Stimulated activated CD8-positive, alpha-beta memory T cell treated with anti-CD3 and anti-CD28 coated beads, Interleukin-15, amount 100 ng/mL, for 48 hours (primary cell): ENCODE measurements around the gene NDUFAF7.
"Not testable (repeated sequence)": the region's sequence is repeated elsewhere in the genome, so short reads cannot be mapped to it uniquely, and the experiment has no call there.

Experiments used
- DNase-seq, 2 donors: peaks; one replicate each; pipeline ENCODE4 v3.0.0-alpha.2; 2020; ENCODE audit warnings: low read depth in 2 of 2

NDUFAF7 gene

GRCh38 chr2:37231241-37232130, at the start of gene NDUFAF7, which contains the start of gene CEBPZ:
Gene NDUFAF7 (plus strand): TSS chr2:37231658. CDS start chr2:37231706, 48 bp downstream.
Gene CEBPZ (minus strand): TSS chr2:37231596. CDS start chr2:37231567, 29 bp downstream.
- peak; percentile 87 to 89 for DNase-seq

GRCh38 chr2:37181726-37182684, 49.5 kb upstream of the NDUFAF7 start:
- DNase-seq, result no peak

- no peak for DNase-seq
Measured at GRCh38 chr2:37188570-37188969, 42.9 kb upstream of the NDUFAF7 start, which contains the start of gene SULT6B1. Gene SULT6B1 (minus strand): TSS chr2:37188670. CDS start chr2:37188640, 30 bp downstream.

- DNase-seq, result no peak
Measured at GRCh38 chr2:37189452-37190153, 41.9 kb upstream of the NDUFAF7 start.

- DNase-seq, result no peak
Measured at GRCh38 chr2:37190290-37190689, 41.2 kb upstream of the NDUFAF7 start.

- no peak for DNase-seq
Measured at GRCh38 chr2:37191253-37191652, 40.2 kb upstream of the NDUFAF7 start.

GRCh38 chr2:37191747-37192146, 39.7 kb upstream of the NDUFAF7 start:
- DNase-seq, result no peak

- no peak for DNase-seq
Measured at GRCh38 chr2:37192551-37192950, 38.9 kb upstream of the NDUFAF7 start.

- not testable (repeated sequence) for DNase-seq
Measured at GRCh38 chr2:37195862-37196319, 35.6 kb upstream of the NDUFAF7 start.

- peak; percentile 76 to 77 for DNase-seq
Measured at GRCh38 chr2:37196320-37197195, 34.9 kb upstream of the NDUFAF7 start, which contains the start of gene CEBPZOS. Gene CEBPZOS (plus strand): TSS chr2:37196496. CDS start chr2:37199705, 3,209 bp downstream.

GRCh38 chr2:37198681-37199065, 32.8 kb upstream of the NDUFAF7 start:
- no peak for DNase-seq

GRCh38 chr2:37201208-37201607, 30.2 kb upstream of the NDUFAF7 start:
- no peak for DNase-seq

GRCh38 chr2:37201766-37202165, 29.7 kb upstream of the NDUFAF7 start:
- DNase-seq, result peak; percentile 47 to 52

GRCh38 chr2:37203708-37204107, 27.8 kb upstream of the NDUFAF7 start:
- DNase-seq, result no peak

GRCh38 chr2:37205071-37205661, 26.3 kb upstream of the NDUFAF7 start:
- DNase-seq, result not testable (repeated sequence)

- no peak for DNase-seq
Measured at GRCh38 chr2:37205689-37206341, 25.6 kb upstream of the NDUFAF7 start.

- not testable (repeated sequence) for DNase-seq
Measured at GRCh38 chr2:37206760-37207159, 24.7 kb upstream of the NDUFAF7 start.

- no peak for DNase-seq
Measured at GRCh38 chr2:37211212-37211611, 20.2 kb upstream of the NDUFAF7 start.

- no peak for DNase-seq
Measured at GRCh38 chr2:37211939-37212338, 19.5 kb upstream of the NDUFAF7 start.
